Right lobe of liver (tissue), 6 donors: ENCODE data around the gene APP. TPM values are rescaled to one million over a fixed set of nuclear protein-coding genes. Genes with fewer than 3 reads are reported as not detected.

Experiments used
- ATAC-seq, 4 donors: fragments of 200-7000 bp; cut with Tn5 transposase; one replicate each; pipeline ENCODE4 v1.9.1; 2020; ENCODE audit warnings: mild to moderate bottlenecking in 4 of 4, moderate library complexity in 4 of 4
- DNase-seq, 3 donors: peaks; one replicate each; pipeline ENCODE4 v3.0.0-alpha.2; 2020
- H3K27ac ChIP-seq, 3 donors: fragments of 200-600 bp; one replicate each; pipeline ENCODE4 v1.8.0; 2022
- H3K27me3 ChIP-seq, 2 donors: fragments of 200-600 bp; one replicate each; pipeline ENCODE4 v1.8.0; 2022
- H3K36me3 ChIP-seq, 4 donors: fragments of 200-600 bp; sonication (generic) in 1 of 4; one replicate each; pipeline versions ENCODE4 v1.5.1 to v1.8.0; 2017 to 2022; ENCODE audit warnings: control low read depth in 1 of 4
- H3K4me1 ChIP-seq, 4 donors: fragments of 200-600 bp; sonication (generic) in 1 of 4; one replicate each; pipeline versions ENCODE4 v1.5.1 to v1.8.0; 2017 to 2022; ENCODE audit warnings: control low read depth in 1 of 4
- H3K4me3 ChIP-seq, 3 donors: fragments of 200-600 bp; one replicate each; pipeline ENCODE4 v1.8.0; 2022
- H3K9me3 ChIP-seq, 4 donors: fragments of 200-600 bp; sonication (generic) in 1 of 4; one replicate each; pipeline versions ENCODE4 v1.5.1 to v1.8.0; 2017 to 2022; ENCODE audit warnings: control low read depth in 1 of 4
- CTCF ChIP-seq, 4 donors: fragments of 200-600 bp in 3 of 4; fragments of 450-650 bp in 1 of 4; IDR thresholded peaks; one replicate each; pipeline versions ENCODE4 v1.5.1 to v1.8.0; 2016 to 2022; ENCODE audit warnings: antibody characterized with exemption in 4 of 4, mild to moderate bottlenecking in 2 of 4
- POLR2A ChIP-seq: fragments of 450-650 bp; IDR thresholded peaks from one replicate; pipeline ENCODE4 v1.6.1; 2017; ENCODE audit warnings: antibody characterized with exemption, mild to moderate bottlenecking
- WGBS: methylation state at CpG from one replicate; pipeline ENCODE4 v1.1.6; 2018; ENCODE audit warnings: low coverage, low lambda C conversion rate; ENCODE audit not compliant: insufficient coverage; ENCODE audit errors: missing lambda C conversion rate; 5-methylcytosine and 5-hydroxymethylcytosine counted together
- intact Hi-C, 2 donors: fragments of 100-400 bp; cut with DNase I; formaldehyde crosslinking; loops; one replicate each; pipeline versions ENCODE4 v1.11.2 to v1.14.1; 2022
- total RNA-seq, 6 experiments: library from RNA; depleted of rRNA in 2 of 6; stranded (reverse); fragments of >200 nt in 2 of 6; fragmentation: NEBNext Ultra II Directional in 3 of 6; extraction: Animal tissue kit (Norgen Biotek cat#: 25700) in 3 of 6; gene quantifications; one replicate each; pipeline versions ENCODE4 v1.1.0 to v1.2.4, GENCODE V29; 2016 to 2023
- donor health status: DM: no; HTN: yes; CAD: no.
- donor health status: DM: no; HTN: no; CAD: no.
- donor health status: DM: no; HTN: no; CAD: no.
- donor health status: DM: no; HTN: yes; CAD: no.
- donor health status: DM: no; HTN: yes; CAD: no.

The APP gene
- total RNA-seq, 6 experiments from 2014 or later: 127 to 262 (median 208) TPM

- ATAC-seq (peak in 2 of 4 donors; percentile 30 to 62), DNase-seq (no peak)
- TF ChIP-seq POLR2A (no peak), CTCF (IDR thresholded peaks at IDR 0.05) (no peak)
- Histone ChIP-seq H3K4me1 (no peaks in the 10 kb centered on the region), H3K4me3 (no peak overlapping the region), H3K27ac (no peak overlapping the region), H3K27me3 (no peaks in the 10 kb centered on the region), H3K36me3 (peaks cover 0 to 2% (median 0%) of the 10 kb centered on the region in 4 donors), H3K9me3 (no peaks in the 10 kb centered on the region)
- 37% methylated on average over 7 of the region's 7 CpGs for WGBS
- intact Hi-C loops: no loop called here
Measured at GRCh38 chr21:25944082-25944481, 226.5 kb downstream of the APP start.

- TF ChIP-seq CTCF (IDR thresholded peaks at IDR 0.05) (no peak), POLR2A (no peak)
- ATAC-seq (no peak), DNase-seq (no peak)
- H3K27me3 ChIP-seq: no peaks in the 10 kb centered on the region
- H3K4me3 ChIP-seq: no peak overlapping the region
- H3K4me1 ChIP-seq: no peaks in the 10 kb centered on the region
- H3K27ac ChIP-seq: no peak overlapping the region
- H3K36me3 ChIP-seq: peaks cover 0 to 2% (median 0%) of the 10 kb centered on the region in 4 donors
- WGBS: 76% methylated on average over 9 of the region's 9 CpGs
- H3K9me3 ChIP-seq: no peaks in the 10 kb centered on the region
- intact Hi-C loops: no loop called here
Measured at GRCh38 chr21:25942135-25942534, 228.4 kb downstream of the APP start.

GRCh38 chr21:25939396-25939761 lies 231.2 kb downstream of the APP start:
- Histone ChIP-seq H3K4me3 (no peak overlapping the region), H3K27me3 (no peaks in the 10 kb centered on the region), H3K9me3 (no peaks in the 10 kb centered on the region), H3K36me3 (no peaks in the 10 kb centered on the region), H3K4me1 (peaks cover 0 to 12% (median 2%) of the 10 kb centered on the region in 4 donors), H3K27ac (no peak overlapping the region)
- DNase-seq (no peak), ATAC-seq (no peak)
- intact Hi-C loops: no loop called here
- WGBS: 53% methylated on average over 1 of the region's 1 CpG
- TF ChIP-seq CTCF (IDR thresholded peaks at IDR 0.05) (no peak), POLR2A (no peak)

GRCh38 chr21:25938658-25939395 lies 231.7 kb downstream of the APP start:
- Histone ChIP-seq H3K27ac (no peak overlapping the region), H3K4me3 (no peak overlapping the region), H3K4me1 (peaks cover 0 to 12% (median 2%) of the 10 kb centered on the region in 4 donors), H3K9me3 (no peaks in the 10 kb centered on the region), H3K36me3 (no peaks in the 10 kb centered on the region), H3K27me3 (no peaks in the 10 kb centered on the region)
- intact Hi-C loops: no loop called here
- 93% methylated on average over 4 of the region's 10 CpGs for WGBS
- ATAC-seq: no peak
- DNase-seq: no peak
- TF ChIP-seq POLR2A (no peak), CTCF (IDR thresholded peaks at IDR 0.05) (no peak)
